Lower leg skin (tissue), 4 donors: ENCODE measurements around the gene COBL. TPM values are rescaled to one million over a fixed set of nuclear protein-coding genes. Genes with fewer than 3 reads are reported as not detected.

ENCODE experiments used
- DNase-seq, 2 donors: peaks; one replicate each; pipeline ENCODE4 v3.0.0-alpha.2; 2019; ENCODE audit warnings: low spot score in 2 of 2
- H3K4me3 ChIP-seq: fragments of 200-600 bp; sonication (generic); 2 replicates; pipeline ENCODE4 v1.5.1; 2017; ENCODE audit warnings: mild to moderate bottlenecking, low read depth; ENCODE audit not compliant: poor library complexity, severe bottlenecking
- POLR2A ChIP-seq, 2 donors: fragments of 450-650 bp; IDR thresholded peaks; one replicate each; pipeline ENCODE4 v1.6.1; 2016 to 2017; ENCODE audit warnings: antibody characterized with exemption in 2 of 2, mild to moderate bottlenecking in 1 of 2, moderate library complexity in 1 of 2
- WGBS, 2 donors: methylation state at CpG; one replicate each; pipeline ENCODE4 v1.1.5; 2018; 5-methylcytosine and 5-hydroxymethylcytosine counted together
- intact Hi-C: fragments of 100-400 bp; cut with DNase I; formaldehyde crosslinking; loops from one replicate; pipeline ENCODE4 v1.15.0; 2023; ENCODE audit warnings: low total_unique reads
- total RNA-seq, 4 donors: library from RNA; depleted of rRNA; stranded (reverse); fragments of >200 nt; gene quantifications; one replicate each; pipeline ENCODE4 v1.1.0, GENCODE V29; 2016
- TF ChIP-seq, protein P1 (sequence below), 3 donors: fragments of 450-650 bp; IDR thresholded peaks; one replicate each; pipeline ENCODE4 v1.5.1; 2016; ENCODE audit warnings: antibody characterized with exemption in 3 of 3, mild to moderate bottlenecking in 3 of 3, moderate library complexity in 2 of 3

COBL gene
- total RNA-seq, 4 donors from 2014 or later, result 40.2 to 94.1 (median 66.5) TPM

DNA sequence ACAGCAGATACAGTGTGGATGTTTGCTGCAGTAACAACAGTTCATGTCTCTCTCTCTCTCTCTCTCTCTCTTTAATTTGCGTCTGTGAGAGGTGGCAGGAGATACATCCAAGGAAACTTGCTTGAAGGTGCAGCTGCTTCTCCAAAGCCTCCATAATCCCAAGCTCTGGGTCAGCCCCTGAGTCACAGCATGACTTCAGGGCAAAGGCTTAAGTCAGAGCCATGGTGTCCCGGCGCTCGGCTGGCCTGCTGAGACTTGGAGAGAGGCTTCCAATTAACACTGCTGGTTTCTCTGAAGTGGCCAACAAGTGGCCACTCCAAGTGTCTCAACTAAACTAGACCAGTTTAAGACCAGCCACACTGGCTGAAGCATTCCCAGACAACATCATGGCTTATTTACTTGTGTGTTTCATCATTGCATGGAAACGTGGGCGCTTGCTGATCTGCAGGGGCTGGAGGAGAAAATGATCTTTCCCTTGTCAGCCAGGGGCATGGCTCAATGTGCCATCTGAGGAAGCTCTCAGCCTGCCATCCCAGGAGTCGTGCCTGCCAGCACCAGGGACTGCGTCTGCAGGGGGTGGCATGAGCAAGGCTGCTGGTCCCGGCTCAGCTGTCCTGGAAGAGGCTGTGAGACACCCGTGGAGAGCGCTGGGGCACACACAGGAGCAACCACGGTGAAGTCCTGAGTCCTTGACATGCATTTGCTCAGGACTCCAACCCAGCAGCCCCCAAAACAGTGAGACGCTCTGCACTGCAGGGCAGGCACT lies 254.2 kb downstream of the COBL start:
- peak in 1 of 2 donors; percentile 81 for DNase-seq
- no peak overlapping the region for H3K4me3 ChIP-seq
- intact Hi-C loops, result no loop called here
- WGBS, 2 donors, result 78 to 81% methylated on average over 12 to 13 of the region's 13 CpGs
- TF ChIP-seq POLR2A (IDR thresholded peaks at IDR 0.05), result no peak
- TF ChIP-seq, protein P1, sequence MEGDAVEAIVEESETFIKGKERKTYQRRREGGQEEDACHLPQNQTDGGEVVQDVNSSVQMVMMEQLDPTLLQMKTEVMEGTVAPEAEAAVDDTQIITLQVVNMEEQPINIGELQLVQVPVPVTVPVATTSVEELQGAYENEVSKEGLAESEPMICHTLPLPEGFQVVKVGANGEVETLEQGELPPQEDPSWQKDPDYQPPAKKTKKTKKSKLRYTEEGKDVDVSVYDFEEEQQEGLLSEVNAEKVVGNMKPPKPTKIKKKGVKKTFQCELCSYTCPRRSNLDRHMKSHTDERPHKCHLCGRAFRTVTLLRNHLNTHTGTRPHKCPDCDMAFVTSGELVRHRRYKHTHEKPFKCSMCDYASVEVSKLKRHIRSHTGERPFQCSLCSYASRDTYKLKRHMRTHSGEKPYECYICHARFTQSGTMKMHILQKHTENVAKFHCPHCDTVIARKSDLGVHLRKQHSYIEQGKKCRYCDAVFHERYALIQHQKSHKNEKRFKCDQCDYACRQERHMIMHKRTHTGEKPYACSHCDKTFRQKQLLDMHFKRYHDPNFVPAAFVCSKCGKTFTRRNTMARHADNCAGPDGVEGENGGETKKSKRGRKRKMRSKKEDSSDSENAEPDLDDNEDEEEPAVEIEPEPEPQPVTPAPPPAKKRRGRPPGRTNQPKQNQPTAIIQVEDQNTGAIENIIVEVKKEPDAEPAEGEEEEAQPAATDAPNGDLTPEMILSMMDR (IDR thresholded peaks at IDR 0.05), result no peak

DNA sequence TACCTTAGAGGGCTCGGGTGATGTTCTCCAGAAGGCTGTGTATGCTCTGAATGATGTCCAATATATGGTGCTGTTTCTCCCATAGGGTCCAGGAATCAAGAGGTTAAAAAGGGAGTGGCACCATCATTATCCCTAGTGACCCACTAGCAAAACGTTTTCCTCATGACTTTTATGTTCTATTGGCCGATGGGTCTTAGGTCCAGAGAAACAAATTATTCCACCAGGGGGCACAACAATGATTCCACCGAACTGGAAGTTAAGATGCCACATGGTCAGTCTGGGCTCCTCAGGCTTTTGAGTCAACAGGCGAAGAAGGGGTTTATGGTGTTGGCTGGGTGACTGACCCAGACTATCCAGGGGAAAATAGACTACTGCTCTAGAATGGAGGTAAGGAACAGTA lies 256.1 kb downstream of the COBL start:
- WGBS, 2 donors, result 65 to 68% methylated on average over 5 of the region's 5 CpGs
- TF ChIP-seq, protein P1 (IDR thresholded peaks at IDR 0.05), result no peak
- no peak for TF ChIP-seq POLR2A (IDR thresholded peaks at IDR 0.05)
- intact Hi-C loops, result no loop called here
- H3K4me3 ChIP-seq, result no peak overlapping the region
- no peak for DNase-seq

DNA sequence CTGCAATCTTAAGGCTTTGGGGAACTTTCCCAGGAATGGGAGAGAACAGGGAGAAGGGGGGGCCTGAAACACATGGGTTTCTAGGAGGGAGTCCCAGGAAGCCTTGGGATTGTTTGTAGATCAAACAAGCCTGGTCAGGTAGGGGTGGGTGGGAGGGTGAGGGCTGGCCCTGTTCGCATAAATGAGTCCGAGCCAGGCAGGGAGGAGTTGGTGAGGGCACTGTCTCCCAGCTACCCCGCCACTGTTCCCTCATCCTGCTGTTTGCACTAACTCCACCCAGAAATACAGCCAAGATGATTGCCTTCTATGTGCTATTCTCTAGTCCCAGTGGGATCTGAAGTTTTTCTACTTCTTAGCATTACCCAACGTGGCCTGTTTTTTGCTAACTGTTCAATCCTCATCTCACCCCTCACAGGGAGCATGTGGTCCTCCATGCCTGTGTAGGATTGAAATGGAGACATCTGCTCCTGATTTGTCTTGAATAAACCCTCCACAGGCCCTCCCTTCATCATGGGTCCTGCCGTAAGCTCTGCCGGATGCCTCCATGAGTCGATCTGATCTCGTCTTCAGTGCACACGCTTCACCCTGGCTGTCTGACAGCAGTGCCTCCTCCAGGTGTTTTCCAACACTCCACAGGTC lies 257.0 kb downstream of the COBL start:
- WGBS, 2 donors, result 56 to 60% methylated on average over 9 of the region's 9 CpGs
- no peak overlapping the region for H3K4me3 ChIP-seq
- no peak for DNase-seq
- no peak for TF ChIP-seq POLR2A (IDR thresholded peaks at IDR 0.05)
- TF ChIP-seq, protein P1 (IDR thresholded peaks at IDR 0.05), result no peak
- intact Hi-C loops, result no loop called here

DNA sequence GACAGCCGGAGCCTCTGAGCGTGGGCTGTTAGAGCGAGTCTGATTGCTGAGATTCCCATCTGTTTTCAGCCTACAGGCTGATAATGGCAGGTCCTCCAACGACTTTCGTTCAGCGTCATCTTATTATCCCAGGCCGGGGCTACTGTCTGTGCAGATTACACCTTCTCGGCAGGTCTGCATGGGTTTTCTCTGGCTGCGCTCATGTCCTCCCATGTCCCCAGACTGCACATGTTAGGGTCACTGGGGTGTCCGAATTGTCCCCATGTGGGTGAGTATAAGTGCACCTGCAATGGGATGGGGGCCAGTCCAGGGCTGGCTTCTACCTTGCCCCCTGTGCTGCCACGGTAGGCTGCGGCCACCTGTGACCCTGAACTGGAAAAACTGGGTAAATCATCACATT lies 257.8 kb downstream of the COBL start:
- no peak overlapping the region for H3K4me3 ChIP-seq
- WGBS, 2 donors, result 95% methylated on average over 12 of the region's 12 CpGs
- DNase-seq, result no peak
- intact Hi-C loops, result no loop called here
- no peak for TF ChIP-seq POLR2A (IDR thresholded peaks at IDR 0.05)
- TF ChIP-seq, protein P1 (IDR thresholded peaks at IDR 0.05), result no peak

DNA sequence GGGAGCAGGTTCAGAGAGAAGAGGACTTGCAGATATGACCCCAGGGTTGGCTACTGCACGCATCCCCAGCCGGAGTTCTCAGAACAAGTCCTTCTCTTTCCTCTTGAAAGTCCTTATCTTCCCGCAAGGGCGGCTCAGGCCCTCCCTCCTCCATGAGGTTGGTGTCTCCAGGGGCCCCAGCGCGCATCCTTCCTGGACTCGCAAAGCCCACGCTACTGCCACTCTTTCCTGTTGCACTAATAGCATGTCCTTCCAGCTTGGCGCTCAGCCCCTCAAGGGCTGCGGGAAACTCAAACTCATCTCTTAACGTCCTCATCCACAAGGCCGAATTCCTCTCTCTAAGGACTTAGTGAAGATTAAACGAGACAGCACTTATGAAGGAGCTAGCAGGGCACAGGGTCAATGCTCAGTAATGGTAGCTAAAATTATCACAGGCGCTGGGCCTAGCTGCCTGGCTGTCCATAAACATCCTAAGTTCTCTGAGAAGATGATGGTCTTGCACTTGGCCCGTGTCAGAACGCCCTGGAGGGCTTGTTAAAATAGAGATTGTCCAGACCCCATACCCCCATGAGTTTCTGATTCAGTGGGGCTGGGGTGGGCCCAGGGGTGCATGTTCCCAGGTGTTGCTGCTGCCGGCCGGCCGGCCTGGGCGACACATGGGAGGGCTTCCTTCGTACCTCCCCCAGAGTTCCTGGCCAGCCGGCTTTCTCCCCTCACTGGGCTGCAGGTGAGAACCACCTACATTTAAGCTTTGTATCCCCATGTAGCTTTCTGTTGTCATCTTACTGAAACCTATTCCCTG lies 261.4 kb downstream of the COBL start:
- H3K4me3 ChIP-seq, result no peak overlapping the region
- WGBS, 2 donors, result 91% methylated on average over 22 of the region's 22 CpGs
- intact Hi-C loops, result no loop called here
- DNase-seq, result peak in 1 of 2 donors; percentile 79
- TF ChIP-seq, protein P1 (IDR thresholded peaks at IDR 0.05), result no peak
- TF ChIP-seq POLR2A (IDR thresholded peaks at IDR 0.05), result no peak
